Measurements from ENCODE around the gene ERC2.

Gene ERC2

GRCh38 chr3:55963601-55964000 is 504.7 kb downstream of the ERC2 start:
- DNase-seq (ENCODE audit: low spot score) (no peak), ATAC-seq (ENCODE audit: low read depth) (no peak)
- Histone ChIP-seq H3K4me3 (ENCODE audit: severe bottlenecking) (no peak overlapping the region), H3K27ac (ENCODE audit: poor library complexity, severe bottlenecking) (no peak overlapping the region), H3K27me3 (ENCODE audit: insufficient read depth, poor library complexity, severe bottlenecking) (no peaks in the 10 kb centered on the region), H3K4me1 (ENCODE audit: insufficient read depth, poor library complexity, severe bottlenecking) (no peaks in the 10 kb centered on the region), H3K9me3 (ENCODE audit: severe bottlenecking) (no peaks in the 10 kb centered on the region), H3K36me3 (ENCODE audit: low read depth) (no peaks in the 10 kb centered on the region)
- TF ChIP-seq CTCF (IDR thresholded peaks at IDR 0.05; ENCODE audit: poor library complexity, severe bottlenecking): no peak

- Histone ChIP-seq H3K27ac (ENCODE audit: poor library complexity, severe bottlenecking) (no peak overlapping the region), H3K4me1 (ENCODE audit: insufficient read depth, poor library complexity, severe bottlenecking) (no peaks in the 10 kb centered on the region), H3K36me3 (ENCODE audit: low read depth) (no peaks in the 10 kb centered on the region), H3K4me3 (ENCODE audit: severe bottlenecking) (no peak overlapping the region), H3K27me3 (ENCODE audit: insufficient read depth, poor library complexity, severe bottlenecking) (no peaks in the 10 kb centered on the region), H3K9me3 (ENCODE audit: severe bottlenecking) (no peaks in the 10 kb centered on the region)
- no peak for TF ChIP-seq CTCF (IDR thresholded peaks at IDR 0.05; ENCODE audit: poor library complexity, severe bottlenecking)
- ATAC-seq (ENCODE audit: low read depth) (no peak), DNase-seq (ENCODE audit: low spot score) (no peak)
These were observed 508.7 kb downstream of the ERC2 start for GRCh38 chr3:55959471-55960080.

GRCh38 chr3:55958605-55959004 is 509.7 kb downstream of the ERC2 start:
- TF ChIP-seq CTCF (IDR thresholded peaks at IDR 0.05; ENCODE audit: poor library complexity, severe bottlenecking): no peak
- Histone ChIP-seq H3K36me3 (ENCODE audit: low read depth) (no peaks in the 10 kb centered on the region), H3K27me3 (ENCODE audit: insufficient read depth, poor library complexity, severe bottlenecking) (no peaks in the 10 kb centered on the region), H3K9me3 (ENCODE audit: severe bottlenecking) (no peaks in the 10 kb centered on the region), H3K27ac (ENCODE audit: poor library complexity, severe bottlenecking) (no peak overlapping the region), H3K4me1 (ENCODE audit: insufficient read depth, poor library complexity, severe bottlenecking) (no peaks in the 10 kb centered on the region), H3K4me3 (ENCODE audit: severe bottlenecking) (no peak overlapping the region)
- DNase-seq (ENCODE audit: low spot score) (no peak), ATAC-seq (ENCODE audit: low read depth) (no peak)

- DNase-seq (ENCODE audit: low spot score) (no peak), ATAC-seq (ENCODE audit: low read depth) (no peak)
- no peak for TF ChIP-seq CTCF (IDR thresholded peaks at IDR 0.05; ENCODE audit: poor library complexity, severe bottlenecking)
- Histone ChIP-seq H3K27me3 (ENCODE audit: insufficient read depth, poor library complexity, severe bottlenecking) (no peaks in the 10 kb centered on the region), H3K4me3 (ENCODE audit: severe bottlenecking) (no peak overlapping the region), H3K9me3 (ENCODE audit: severe bottlenecking) (no peaks in the 10 kb centered on the region), H3K36me3 (ENCODE audit: low read depth) (no peaks in the 10 kb centered on the region), H3K4me1 (ENCODE audit: insufficient read depth, poor library complexity, severe bottlenecking) (no peaks in the 10 kb centered on the region), H3K27ac (ENCODE audit: poor library complexity, severe bottlenecking) (no peak overlapping the region)
These were observed 512.3 kb downstream of the ERC2 start for GRCh38 chr3:55955891-55956477.

GRCh38 chr3:55951388-55951787 is 516.9 kb downstream of the ERC2 start:
- H3K4me3 ChIP-seq (ENCODE audit: severe bottlenecking): no peak overlapping the region
- no peak for TF ChIP-seq CTCF (IDR thresholded peaks at IDR 0.05; ENCODE audit: poor library complexity, severe bottlenecking)
- no peak overlapping the region for H3K27ac ChIP-seq (ENCODE audit: poor library complexity, severe bottlenecking)
- H3K9me3 ChIP-seq (ENCODE audit: severe bottlenecking): no peaks in the 10 kb centered on the region
- DNase-seq (ENCODE audit: low spot score) (no peak), ATAC-seq (ENCODE audit: low read depth) (no peak)
- H3K36me3 ChIP-seq (ENCODE audit: low read depth): no peaks in the 10 kb centered on the region
- H3K27me3 ChIP-seq (ENCODE audit: insufficient read depth, poor library complexity, severe bottlenecking): no peaks in the 10 kb centered on the region
- no peaks in the 10 kb centered on the region for H3K4me1 ChIP-seq (ENCODE audit: insufficient read depth, poor library complexity, severe bottlenecking)

Data from RWPE2 (cell line).